IPS DF 4.7 (cell line): ENCODE results near the gene ERAS.
"Not testable (repeated sequence)": the region's sequence is repeated elsewhere in the genome, so short reads cannot be mapped to it uniquely, and the experiment has no call there.

Experiments
- DNase-seq: peaks from one replicate; pipeline ENCODE4 v3.0.0-alpha.2; 2013; ENCODE audit warnings: low spot score; ENCODE audit errors: extremely low read depth

ERAS gene

DNA sequence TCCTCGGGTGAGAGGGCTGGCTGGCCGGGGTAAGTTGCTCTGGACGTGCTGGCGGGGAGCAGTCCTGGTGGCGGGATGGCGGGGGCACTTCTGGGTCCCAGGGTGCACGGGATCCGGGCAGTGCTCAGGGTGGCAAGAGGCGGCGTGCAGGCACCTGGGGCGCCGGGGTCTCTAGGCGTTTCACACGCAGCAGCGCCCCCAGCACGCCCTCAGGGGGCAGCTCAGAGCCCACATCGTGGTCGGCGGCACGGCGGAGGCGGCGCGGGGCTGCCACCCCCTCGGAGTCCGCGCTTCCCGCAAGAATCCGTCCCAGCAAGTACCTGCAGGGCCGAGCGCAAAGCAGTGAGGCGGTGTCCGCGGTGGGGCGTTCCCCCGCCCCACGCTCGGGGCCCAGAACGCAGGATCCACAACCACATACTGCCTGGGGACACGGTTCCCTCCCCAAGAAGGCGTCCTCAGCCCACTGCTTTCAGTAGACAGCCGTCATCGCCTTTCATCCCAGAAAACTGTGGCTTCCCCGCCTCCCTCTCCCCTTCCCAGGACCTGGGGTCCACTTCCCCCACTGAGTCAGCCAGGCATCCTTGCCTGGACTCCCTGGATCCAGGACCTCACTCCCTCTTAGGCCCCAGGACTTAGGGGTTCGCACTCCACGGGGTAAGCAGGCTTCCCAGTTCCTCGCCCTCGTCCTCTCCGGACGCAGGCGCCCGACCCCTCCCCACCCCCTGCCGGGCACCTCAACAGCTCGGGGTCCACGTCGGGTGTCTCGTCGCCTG, 5.0 kb downstream of the ERAS start:
- DNase-seq: no peak

DNA sequence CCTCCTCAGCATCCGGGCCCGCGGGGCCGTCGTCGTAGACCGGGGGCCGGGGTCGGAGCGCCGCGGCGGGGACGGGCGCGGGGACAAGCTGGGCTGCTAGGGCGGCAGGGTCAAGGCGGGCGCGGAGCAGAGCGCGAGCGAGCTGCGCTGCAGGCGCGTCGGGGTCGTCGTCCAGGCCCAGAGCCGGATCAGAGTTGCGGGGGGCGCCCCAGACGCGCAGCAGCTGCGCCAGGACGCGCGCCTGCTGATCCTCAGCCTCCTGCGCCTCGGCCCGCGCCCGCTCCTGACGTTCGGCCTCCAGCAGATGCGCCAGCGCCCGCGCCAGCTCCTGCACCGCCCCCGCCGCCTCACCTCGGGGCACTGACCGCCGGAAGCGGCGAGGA, 5.6 kb downstream of the ERAS start:
- no peak for DNase-seq

- no peak for DNase-seq
Measured at GRCh38 chrX:48833542-48834138, 7.3 kb downstream of the ERAS start.

GRCh38 chrX:48834383-48834709, 8.0 kb downstream of the ERAS start:
- DNase-seq: no peak

- DNase-seq: no peak
Measured at GRCh38 chrX:48835524-48836329, 9.4 kb downstream of the ERAS start, which contains the start of gene PCSK1N. Gene PCSK1N (minus strand): TSS chrX:48835610. CDS start chrX:48835532, 78 bp downstream.

DNA sequence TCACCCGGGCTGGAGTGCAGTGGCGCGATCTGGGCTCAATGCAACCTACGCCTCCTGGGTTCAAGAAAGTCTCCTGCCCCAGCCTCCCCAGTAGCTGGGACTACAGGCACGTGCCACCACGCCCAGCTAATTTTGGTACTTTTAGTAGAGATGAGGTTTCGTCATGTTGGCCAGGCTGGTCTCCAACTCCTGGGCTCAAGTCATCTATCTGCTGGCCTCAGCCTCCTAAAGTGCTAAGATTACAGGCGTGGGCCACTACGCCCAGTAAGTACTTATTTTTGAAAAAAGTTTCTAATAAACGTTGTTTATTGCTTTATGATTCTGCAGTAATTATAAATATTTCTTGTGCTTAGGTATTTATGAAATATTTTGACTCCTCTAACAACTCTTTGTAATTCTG, 13.4 kb downstream of the ERAS start:
- DNase-seq: no peak

- no peak for DNase-seq
Measured at GRCh38 chrX:48848847-48849246, 22.5 kb downstream of the ERAS start.

- no peak for DNase-seq
Measured at GRCh38 chrX:48852857-48853256, 26.5 kb downstream of the ERAS start.

- not testable (repeated sequence) for DNase-seq
Measured at GRCh38 chrX:48853494-48853893, 27.2 kb downstream of the ERAS start.

DNA sequence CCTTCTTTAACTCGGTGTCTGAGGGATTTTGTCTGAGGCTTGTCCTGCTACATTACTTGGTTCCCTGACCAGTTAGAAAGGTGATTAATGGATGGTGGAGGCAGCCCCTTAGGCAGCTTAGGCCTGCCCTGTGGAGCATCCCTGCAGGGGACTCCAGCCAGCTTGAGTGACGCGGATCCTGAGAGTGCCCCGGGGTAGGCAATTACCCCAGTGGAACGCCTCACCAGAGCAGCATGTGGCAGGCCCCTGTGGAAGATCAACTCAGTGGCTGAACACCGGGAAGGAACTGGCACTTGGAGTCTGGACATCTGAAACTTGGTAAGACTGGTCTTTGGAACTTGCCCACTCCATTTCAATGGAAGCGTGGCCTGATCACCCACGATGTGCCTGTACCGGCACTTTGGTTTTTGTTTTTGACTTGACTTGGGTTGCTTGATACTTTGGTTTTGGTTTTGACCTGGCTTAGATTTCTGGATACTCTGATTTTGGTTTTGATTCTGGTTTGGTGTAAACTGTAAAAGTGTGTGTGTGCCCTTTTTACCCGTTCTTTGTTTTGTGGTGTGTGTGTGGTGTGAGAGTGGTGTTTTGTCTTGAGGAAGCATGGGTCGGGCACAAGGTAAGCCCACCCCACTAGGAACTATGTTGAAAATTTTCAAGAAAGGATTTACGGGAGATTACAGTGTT, 27.9 kb downstream of the ERAS start:
- DNase-seq: not testable (repeated sequence)

DNA sequence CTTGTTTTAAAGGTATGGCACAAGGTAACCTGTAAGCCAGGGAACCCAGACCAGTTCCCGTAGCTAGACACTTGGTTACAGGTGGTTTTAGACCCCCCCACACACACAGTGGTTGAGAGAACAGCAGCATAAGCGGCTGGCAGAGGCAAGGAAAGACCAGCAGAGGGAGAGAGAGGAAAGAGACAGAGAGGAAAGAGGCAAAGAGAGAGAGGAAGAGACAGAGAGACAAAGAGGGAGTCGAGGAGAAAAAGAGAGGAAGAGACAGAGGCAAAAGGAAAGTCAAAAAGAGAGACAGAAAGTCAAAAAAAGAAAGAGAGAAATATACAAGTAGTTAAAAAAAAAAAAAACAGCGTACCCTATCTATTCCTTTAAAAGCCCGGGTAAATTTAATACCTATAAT, 28.6 kb downstream of the ERAS start:
- no peak for DNase-seq

- no peak for DNase-seq
Measured at GRCh38 chrX:48864210-48864609, 37.9 kb downstream of the ERAS start.

DNA sequence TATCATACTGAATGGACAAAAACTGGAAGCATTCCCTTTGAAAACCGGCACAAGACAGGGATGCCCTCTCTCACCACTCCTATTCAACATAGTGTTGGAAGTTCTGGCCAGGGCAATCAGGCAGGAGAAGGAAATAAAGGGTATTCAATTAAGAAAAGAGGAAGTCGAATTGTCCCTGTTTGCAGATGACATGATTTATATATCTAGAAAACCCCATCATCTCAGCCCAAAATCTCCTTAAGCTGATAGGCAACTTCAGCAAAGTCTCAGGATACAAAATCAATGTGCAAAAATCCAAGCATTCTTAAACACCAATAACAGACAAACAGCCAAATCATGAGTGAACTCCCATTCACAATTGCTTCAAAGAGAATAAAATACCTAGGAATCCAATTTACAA, 45.7 kb downstream of the ERAS start:
- not testable (repeated sequence) for DNase-seq

- not testable (repeated sequence) for DNase-seq
Measured at GRCh38 chrX:48876944-48877343, 50.6 kb downstream of the ERAS start.
